Ascending aorta (tissue), 2 donors: ENCODE results near the gene EHBP1. TPM values are rescaled to one million over a fixed set of nuclear protein-coding genes. Genes with fewer than 3 reads are reported as not detected.

Experiments used
- DNase-seq, 2 donors: peaks; one replicate each; pipeline ENCODE4 v3.0.0-alpha.2; 2019; ENCODE audit warnings: low spot score in 2 of 2
- H3K27ac ChIP-seq, 2 donors: fragments of 200-600 bp; sonication (generic); one replicate each; pipeline ENCODE4 v1.5.1; 2016 to 2017; ENCODE audit warnings: mild to moderate bottlenecking in 1 of 2
- H3K27me3 ChIP-seq: fragments of 200-600 bp; sonication (generic); one replicate; pipeline ENCODE4 v1.5.1; 2017
- H3K36me3 ChIP-seq, 2 donors: fragments of 200-600 bp; sonication (generic); one replicate each; pipeline ENCODE4 v1.5.1; 2016
- H3K4me1 ChIP-seq, 2 donors: fragments of 200-600 bp; sonication (generic); one replicate each; pipeline ENCODE4 v1.5.1; 2016 to 2017; ENCODE audit warnings: mild to moderate bottlenecking in 1 of 2
- H3K4me3 ChIP-seq, 2 donors: fragments of 200-600 bp; sonication (generic); one replicate each; pipeline ENCODE4 v1.5.1; 2016 to 2017; ENCODE audit warnings: mild to moderate bottlenecking in 1 of 2
- H3K9me3 ChIP-seq, 2 donors: fragments of 200-600 bp; sonication (generic); one replicate each; pipeline ENCODE4 v1.5.1; 2016
- CTCF ChIP-seq, 3 experiments: fragments of 200-600 bp in 2 of 3; fragments of 450-650 bp in 1 of 3; sonication (generic) in 2 of 3; IDR thresholded peaks; one replicate each; pipeline ENCODE4 v1.5.1; 2016 to 2019; ENCODE audit warnings: antibody characterized with exemption in 3 of 3, mild to moderate bottlenecking in 1 of 3, moderate library complexity in 1 of 3
- intact Hi-C: fragments of 100-400 bp; cut with DNase I; formaldehyde crosslinking; loops from one replicate; pipeline ENCODE4 v1.15.1; 2023
- total RNA-seq: library from RNA; depleted of rRNA; stranded (reverse); fragments of >200 nt; gene quantifications from one replicate; pipeline ENCODE4 v1.1.0, GENCODE V29; 2016

EHBP1 gene
- total RNA-seq, 1 donor from 2014 or later = 19.9 TPM

GRCh38 chr2:62722679-62723078, 17.2 kb downstream of the EHBP1 start:
- intact Hi-C loops = no loop called here
- no peaks in the 10 kb centered on the region for H3K27me3 ChIP-seq
- no peak for TF ChIP-seq CTCF (IDR thresholded peaks at IDR 0.05)
- H3K27ac ChIP-seq = no peak overlapping the region
- no peaks in the 10 kb centered on the region for H3K36me3 ChIP-seq
- H3K4me3 ChIP-seq = no peak overlapping the region
- no peak for DNase-seq
- H3K9me3 ChIP-seq = no peaks in the 10 kb centered on the region
- H3K4me1 ChIP-seq = no peaks in the 10 kb centered on the region

GRCh38 chr2:62723253-62723652, 17.7 kb downstream of the EHBP1 start:
- no peaks in the 10 kb centered on the region for H3K27me3 ChIP-seq
- no peak overlapping the region for H3K27ac ChIP-seq
- DNase-seq = no peak
- intact Hi-C loops = no loop called here
- H3K4me3 ChIP-seq = no peak overlapping the region
- no peaks in the 10 kb centered on the region for H3K4me1 ChIP-seq
- no peaks in the 10 kb centered on the region for H3K9me3 ChIP-seq
- no peaks in the 10 kb centered on the region for H3K36me3 ChIP-seq
- no peak for TF ChIP-seq CTCF (IDR thresholded peaks at IDR 0.05)

GRCh38 chr2:62724106-62724505, 18.6 kb downstream of the EHBP1 start:
- Histone ChIP-seq H3K27me3 (no peaks in the 10 kb centered on the region), H3K36me3 (no peaks in the 10 kb centered on the region), H3K9me3 (no peaks in the 10 kb centered on the region), H3K27ac (no peak overlapping the region), H3K4me1 (no peaks in the 10 kb centered on the region), H3K4me3 (no peak overlapping the region)
- intact Hi-C loops = no loop called here
- no peak for TF ChIP-seq CTCF (IDR thresholded peaks at IDR 0.05)
- DNase-seq = no peak

- H3K36me3 ChIP-seq = no peaks in the 10 kb centered on the region
- H3K4me1 ChIP-seq = no peaks in the 10 kb centered on the region
- intact Hi-C loops = no loop called here
- H3K27me3 ChIP-seq = no peaks in the 10 kb centered on the region
- no peak for DNase-seq
- TF ChIP-seq CTCF (IDR thresholded peaks at IDR 0.05) = no peak
- H3K9me3 ChIP-seq = no peaks in the 10 kb centered on the region
- H3K27ac ChIP-seq = no peak overlapping the region
- no peak overlapping the region for H3K4me3 ChIP-seq
These were observed 19.6 kb downstream of the EHBP1 start for GRCh38 chr2:62724886-62725711.

- no peak for TF ChIP-seq CTCF (IDR thresholded peaks at IDR 0.05)
- intact Hi-C loops = no loop called here
- no peaks in the 10 kb centered on the region for H3K36me3 ChIP-seq
- H3K4me1 ChIP-seq = no peaks in the 10 kb centered on the region
- H3K4me3 ChIP-seq = no peak overlapping the region
- H3K9me3 ChIP-seq = no peaks in the 10 kb centered on the region
- H3K27ac ChIP-seq = no peak overlapping the region
- no peaks in the 10 kb centered on the region for H3K27me3 ChIP-seq
- no peak for DNase-seq
These were observed 20.2 kb downstream of the EHBP1 start for GRCh38 chr2:62725712-62726055.
